Measurements from ENCODE around the gene NPS. TPM values are rescaled to one million over a fixed set of nuclear protein-coding genes. Genes with fewer than 3 reads are reported as not detected.

NPS gene
- total and polyA plus RNA-seq, 5 donors from 2014 or later: not detected

GRCh38 chr10:127526161-127526560 is 22.9 kb upstream of the NPS start:
- no peaks in the 10 kb centered on the region for H3K27me3 Mint-ChIP-seq
- no peak for ATAC-seq (ENCODE audit: low read depth in 2 of 2)
- H3K27me3 ChIP-seq (ENCODE audit: control insufficient read depth, insufficient read depth, low read length): no peaks in the 10 kb centered on the region
- no peaks in the 10 kb centered on the region for H3K4me1 ChIP-seq (ENCODE audit: control insufficient read depth, insufficient read depth, low read length, poor library complexity, severe bottlenecking)
- no peak overlapping the region for H3K4me3 Mint-ChIP-seq
- no peak overlapping the region for H3K27ac Mint-ChIP-seq
- no peaks in the 10 kb centered on the region for H3K9me3 ChIP-seq (ENCODE audit: control insufficient read depth in 2 of 2, low read length in 2 of 2)
- no peak overlapping the region for H3K4me3 ChIP-seq (ENCODE audit: low read depth, low read length)
- no peaks in the 10 kb centered on the region for H3K36me3 Mint-ChIP-seq
- no peak overlapping the region for H3K27ac ChIP-seq (ENCODE audit: insufficient read depth, low read length, poor library complexity, severe bottlenecking)
- H3K9me3 Mint-ChIP-seq: peaks cover 0 to 4% (median 0%) of the 10 kb centered on the region in 7 donors
- H3K36me3 ChIP-seq (ENCODE audit: control insufficient read depth, insufficient read depth, low read length): no peaks in the 10 kb centered on the region
- H3K4me1 Mint-ChIP-seq: no peaks in the 10 kb centered on the region
- DNase-seq: no peak

GRCh38 chr10:127527320-127527719 is 21.8 kb upstream of the NPS start:
- Histone ChIP-seq H3K9me3 (ENCODE audit: control insufficient read depth in 2 of 2, low read length in 2 of 2) (no peaks in the 10 kb centered on the region), H3K36me3 (ENCODE audit: control insufficient read depth, insufficient read depth, low read length) (no peaks in the 10 kb centered on the region), H3K4me3 (ENCODE audit: low read depth, low read length) (no peak overlapping the region), H3K27me3 (ENCODE audit: control insufficient read depth, insufficient read depth, low read length) (no peaks in the 10 kb centered on the region), H3K27ac (ENCODE audit: insufficient read depth, low read length, poor library complexity, severe bottlenecking) (no peak overlapping the region), H3K4me1 (ENCODE audit: control insufficient read depth, insufficient read depth, low read length, poor library complexity, severe bottlenecking) (no peaks in the 10 kb centered on the region)
- ATAC-seq (ENCODE audit: low read depth in 2 of 2) (no peak), DNase-seq (no peak)
- peaks cover 0 to 5% (median 0%) of the 10 kb centered on the region in 7 donors for H3K9me3 Mint-ChIP-seq
- H3K27ac Mint-ChIP-seq: no peak overlapping the region
- H3K4me1 Mint-ChIP-seq: no peaks in the 10 kb centered on the region
- H3K27me3 Mint-ChIP-seq: no peaks in the 10 kb centered on the region
- no peaks in the 10 kb centered on the region for H3K36me3 Mint-ChIP-seq
- H3K4me3 Mint-ChIP-seq: no peak overlapping the region

- Mint-ChIP-seq H3K27me3 (no peaks in the 10 kb centered on the region), H3K27ac (no peak overlapping the region), H3K9me3 (peaks cover 0 to 5% (median 1%) of the 10 kb centered on the region in 7 donors), H3K4me1 (no peaks in the 10 kb centered on the region), H3K4me3 (no peak overlapping the region), H3K36me3 (no peaks in the 10 kb centered on the region)
- Histone ChIP-seq H3K4me1 (ENCODE audit: control insufficient read depth, insufficient read depth, low read length, poor library complexity, severe bottlenecking) (no peaks in the 10 kb centered on the region), H3K4me3 (ENCODE audit: low read depth, low read length) (no peak overlapping the region), H3K9me3 (ENCODE audit: control insufficient read depth in 2 of 2, low read length in 2 of 2) (no peaks in the 10 kb centered on the region), H3K36me3 (ENCODE audit: control insufficient read depth, insufficient read depth, low read length) (no peaks in the 10 kb centered on the region), H3K27ac (ENCODE audit: insufficient read depth, low read length, poor library complexity, severe bottlenecking) (no peak overlapping the region), H3K27me3 (ENCODE audit: control insufficient read depth, insufficient read depth, low read length) (no peaks in the 10 kb centered on the region)
- no peak for DNase-seq
- ATAC-seq (ENCODE audit: low read depth in 2 of 2): no peak
These were observed 21.2 kb upstream of the NPS start for GRCh38 chr10:127527891-127528290.

GRCh38 chr10:127532193-127532592 is 16.9 kb upstream of the NPS start:
- DNase-seq: no peak
- ATAC-seq (ENCODE audit: low read depth in 2 of 2): no peak

GRCh38 chr10:127532659-127533058 is 16.4 kb upstream of the NPS start:
- no peaks in the 10 kb centered on the region for H3K27me3 ChIP-seq (ENCODE audit: control insufficient read depth, insufficient read depth, low read length)
- H3K27ac ChIP-seq (ENCODE audit: insufficient read depth, low read length, poor library complexity, severe bottlenecking): no peak overlapping the region
- DNase-seq: no peak
- H3K9me3 ChIP-seq (ENCODE audit: control insufficient read depth in 2 of 2, low read length in 2 of 2): no peaks in the 10 kb centered on the region
- Mint-ChIP-seq H3K36me3 (no peaks in the 10 kb centered on the region), H3K4me3 (no peak overlapping the region), H3K9me3 (peaks cover 0 to 2% (median 0%) of the 10 kb centered on the region in 7 donors), H3K27ac (no peak overlapping the region), H3K27me3 (no peaks in the 10 kb centered on the region), H3K4me1 (no peaks in the 10 kb centered on the region)
- no peaks in the 10 kb centered on the region for H3K36me3 ChIP-seq (ENCODE audit: control insufficient read depth, insufficient read depth, low read length)
- H3K4me3 ChIP-seq (ENCODE audit: low read depth, low read length): no peak overlapping the region
- no peak for ATAC-seq (ENCODE audit: low read depth in 2 of 2)
- H3K4me1 ChIP-seq (ENCODE audit: control insufficient read depth, insufficient read depth, low read length, poor library complexity, severe bottlenecking): no peaks in the 10 kb centered on the region

More at GRCh38 chr10:127532193-127532592, 16.9 kb upstream of the NPS start:
- Mint-ChIP-seq H3K36me3 (no peaks in the 10 kb centered on the region), H3K27me3 (no peaks in the 10 kb centered on the region), H3K27ac (no peak overlapping the region), H3K4me1 (no peaks in the 10 kb centered on the region), H3K4me3 (no peak overlapping the region), H3K9me3 (peaks cover 0 to 2% (median 0%) of the 10 kb centered on the region in 7 donors)
- Histone ChIP-seq H3K4me1 (ENCODE audit: control insufficient read depth, insufficient read depth, low read length, poor library complexity, severe bottlenecking) (no peaks in the 10 kb centered on the region), H3K36me3 (ENCODE audit: control insufficient read depth, insufficient read depth, low read length) (no peaks in the 10 kb centered on the region), H3K9me3 (ENCODE audit: control insufficient read depth in 2 of 2, low read length in 2 of 2) (no peaks in the 10 kb centered on the region), H3K27ac (ENCODE audit: insufficient read depth, low read length, poor library complexity, severe bottlenecking) (no peak overlapping the region), H3K4me3 (ENCODE audit: low read depth, low read length) (no peak overlapping the region), H3K27me3 (ENCODE audit: control insufficient read depth, insufficient read depth, low read length) (no peaks in the 10 kb centered on the region)

GRCh38 chr10:127534074-127534473 is 15.0 kb upstream of the NPS start:
- no peak overlapping the region for H3K27ac ChIP-seq (ENCODE audit: insufficient read depth, low read length, poor library complexity, severe bottlenecking)
- no peak for ATAC-seq (ENCODE audit: low read depth in 2 of 2)
- Mint-ChIP-seq H3K27ac (no peak overlapping the region), H3K27me3 (no peaks in the 10 kb centered on the region), H3K4me1 (no peaks in the 10 kb centered on the region), H3K9me3 (peaks cover 0 to 2% (median 0%) of the 10 kb centered on the region in 7 donors), H3K36me3 (no peaks in the 10 kb centered on the region), H3K4me3 (no peak overlapping the region)
- no peaks in the 10 kb centered on the region for H3K27me3 ChIP-seq (ENCODE audit: control insufficient read depth, insufficient read depth, low read length)
- DNase-seq: no peak
- no peaks in the 10 kb centered on the region for H3K4me1 ChIP-seq (ENCODE audit: control insufficient read depth, insufficient read depth, low read length, poor library complexity, severe bottlenecking)
- H3K36me3 ChIP-seq (ENCODE audit: control insufficient read depth, insufficient read depth, low read length): no peaks in the 10 kb centered on the region
- H3K9me3 ChIP-seq (ENCODE audit: control insufficient read depth in 2 of 2, low read length in 2 of 2): no peaks in the 10 kb centered on the region
- no peak overlapping the region for H3K4me3 ChIP-seq (ENCODE audit: low read depth, low read length)

GRCh38 chr10:127534496-127534895 is 14.6 kb upstream of the NPS start:
- Histone ChIP-seq H3K4me3 (ENCODE audit: low read depth, low read length) (no peak overlapping the region), H3K4me1 (ENCODE audit: control insufficient read depth, insufficient read depth, low read length, poor library complexity, severe bottlenecking) (no peaks in the 10 kb centered on the region), H3K27me3 (ENCODE audit: control insufficient read depth, insufficient read depth, low read length) (no peaks in the 10 kb centered on the region), H3K9me3 (ENCODE audit: control insufficient read depth in 2 of 2, low read length in 2 of 2) (no peaks in the 10 kb centered on the region), H3K27ac (ENCODE audit: insufficient read depth, low read length, poor library complexity, severe bottlenecking) (no peak overlapping the region), H3K36me3 (ENCODE audit: control insufficient read depth, insufficient read depth, low read length) (no peaks in the 10 kb centered on the region)
- no peaks in the 10 kb centered on the region for H3K36me3 Mint-ChIP-seq
- H3K4me3 Mint-ChIP-seq: no peak overlapping the region
- H3K27me3 Mint-ChIP-seq: no peaks in the 10 kb centered on the region
- ATAC-seq (ENCODE audit: low read depth in 2 of 2) (no peak), DNase-seq (no peak)
- no peak overlapping the region for H3K27ac Mint-ChIP-seq
- peaks cover 0 to 2% (median 0%) of the 10 kb centered on the region in 7 donors for H3K9me3 Mint-ChIP-seq
- no peaks in the 10 kb centered on the region for H3K4me1 Mint-ChIP-seq

- Histone ChIP-seq H3K4me3 (ENCODE audit: low read depth, low read length) (no peak overlapping the region), H3K27me3 (ENCODE audit: control insufficient read depth, insufficient read depth, low read length) (no peaks in the 10 kb centered on the region), H3K9me3 (ENCODE audit: control insufficient read depth in 2 of 2, low read length in 2 of 2) (no peaks in the 10 kb centered on the region), H3K27ac (ENCODE audit: insufficient read depth, low read length, poor library complexity, severe bottlenecking) (no peak overlapping the region), H3K4me1 (ENCODE audit: control insufficient read depth, insufficient read depth, low read length, poor library complexity, severe bottlenecking) (no peaks in the 10 kb centered on the region), H3K36me3 (ENCODE audit: control insufficient read depth, insufficient read depth, low read length) (no peaks in the 10 kb centered on the region)
- peaks cover 0 to 2% (median 0%) of the 10 kb centered on the region in 7 donors for H3K9me3 Mint-ChIP-seq
- no peaks in the 10 kb centered on the region for H3K36me3 Mint-ChIP-seq
- no peaks in the 10 kb centered on the region for H3K4me1 Mint-ChIP-seq
- H3K27me3 Mint-ChIP-seq: no peaks in the 10 kb centered on the region
- H3K27ac Mint-ChIP-seq: no peak overlapping the region
- no peak for ATAC-seq (ENCODE audit: low read depth in 2 of 2)
- no peak for DNase-seq
- H3K4me3 Mint-ChIP-seq: no peak overlapping the region
These were observed 13.2 kb upstream of the NPS start for GRCh38 chr10:127535802-127536515.
